Central memory CD4-positive, alpha-beta T cell (primary cell): ENCODE measurements around the gene ABI1.

Experiments used
- DNase-seq: peaks from one replicate; pipeline ENCODE4 v3.0.0; 2022

The ABI1 gene

GRCh38 chr10:26765549-26765948 lies 95.2 kb downstream of the ABI1 start:
- DNase-seq: no peak

- DNase-seq: no peak
These were observed 101.8 kb downstream of the ABI1 start for GRCh38 chr10:26759008-26759407.

GRCh38 chr10:26755443-26755903 lies 105.3 kb downstream of the ABI1 start:
- DNase-seq: no peak

GRCh38 chr10:26746061-26746460 lies 114.7 kb downstream of the ABI1 start:
- no peak for DNase-seq

GRCh38 chr10:26743841-26744240 lies 116.9 kb downstream of the ABI1 start:
- DNase-seq: no peak

- no peak for DNase-seq
These were observed 117.7 kb downstream of the ABI1 start for GRCh38 chr10:26743091-26743490.

- DNase-seq: no peak
These were observed 119.4 kb downstream of the ABI1 start for GRCh38 chr10:26741368-26741767.

- no peak for DNase-seq
These were observed 121.6 kb downstream of the ABI1 start for GRCh38 chr10:26739071-26739631.

GRCh38 chr10:26738301-26738911 lies 122.4 kb downstream of the ABI1 start:
- peak; percentile 11 for DNase-seq

GRCh38 chr10:26737730-26738129 lies 123.0 kb downstream of the ABI1 start:
- DNase-seq: no peak

- no peak for DNase-seq
These were observed 125.3 kb downstream of the ABI1 start for GRCh38 chr10:26735435-26735834.

- DNase-seq: no peak
These were observed 126.8 kb downstream of the ABI1 start for GRCh38 chr10:26733750-26734568.

GRCh38 chr10:26730552-26730951 lies 130.2 kb downstream of the ABI1 start:
- DNase-seq: no peak

GRCh38 chr10:26729395-26729794 lies 131.4 kb downstream of the ABI1 start:
- DNase-seq: no peak

GRCh38 chr10:26728957-26729356 lies 131.8 kb downstream of the ABI1 start:
- DNase-seq: no peak

- no peak for DNase-seq
These were observed 133.8 kb downstream of the ABI1 start for GRCh38 chr10:26727005-26727404.

GRCh38 chr10:26725837-26726727 lies 134.7 kb downstream of the ABI1 start:
- peak; percentile 36 for DNase-seq

- DNase-seq: no peak
These were observed 137.7 kb downstream of the ABI1 start for GRCh38 chr10:26723016-26723415.

- peak; percentile 61 for DNase-seq
These were observed 139.2 kb downstream of the ABI1 start for GRCh38 chr10:26721561-26721960.

- no peak for DNase-seq
These were observed 143.3 kb downstream of the ABI1 start for GRCh38 chr10:26717476-26717875.

- no peak for DNase-seq
These were observed 145.6 kb downstream of the ABI1 start for GRCh38 chr10:26715137-26715487.

- no peak for DNase-seq
These were observed 146.2 kb downstream of the ABI1 start for GRCh38 chr10:26714415-26715136.
